ENCODE results near the gene BMPR1B.

The BMPR1B gene

GRCh38 chr4:94918543-94918942 is 160.8 kb downstream of the BMPR1B start:
- DNase-seq, result no peak

- no peak for DNase-seq
Observed at GRCh38 chr4:94920369-94920768, 162.6 kb downstream of the BMPR1B start.

- DNase-seq, result no peak
Observed at GRCh38 chr4:94924566-94924965, 166.8 kb downstream of the BMPR1B start.

- no peak for DNase-seq
Observed at GRCh38 chr4:94925764-94926347, 168.1 kb downstream of the BMPR1B start.

- no peak for DNase-seq
Observed at GRCh38 chr4:94926936-94927335, 169.2 kb downstream of the BMPR1B start.

- DNase-seq, result no peak
Observed at GRCh38 chr4:94927696-94928095, 169.9 kb downstream of the BMPR1B start.

- DNase-seq, result no peak
Observed at GRCh38 chr4:94929696-94930095, 171.9 kb downstream of the BMPR1B start.

- no peak for DNase-seq
Observed at GRCh38 chr4:94931626-94932025, 173.9 kb downstream of the BMPR1B start.

GRCh38 chr4:94932366-94932765 is 174.6 kb downstream of the BMPR1B start:
- DNase-seq, result no peak

GRCh38 chr4:94933799-94934198 is 176.0 kb downstream of the BMPR1B start:
- DNase-seq, result no peak

GRCh38 chr4:94934201-94934600 is 176.4 kb downstream of the BMPR1B start:
- DNase-seq, result no peak

GRCh38 chr4:94934864-94935263 is 177.1 kb downstream of the BMPR1B start:
- DNase-seq, result no peak

- DNase-seq, result no peak
Observed at GRCh38 chr4:94936854-94937253, 179.1 kb downstream of the BMPR1B start.

GRCh38 chr4:94939791-94940519 is 182.2 kb downstream of the BMPR1B start:
- no peak for DNase-seq

- no peak for DNase-seq
Observed at GRCh38 chr4:94940520-94940908, 182.8 kb downstream of the BMPR1B start.

GRCh38 chr4:94941706-94942105 is 184.0 kb downstream of the BMPR1B start:
- DNase-seq, result no peak

GRCh38 chr4:94944726-94945125 is 187.0 kb downstream of the BMPR1B start:
- DNase-seq, result no peak

GRCh38 chr4:94947681-94948108 is 189.9 kb downstream of the BMPR1B start:
- DNase-seq, result no peak

GRCh38 chr4:94954251-94954650 is 196.5 kb downstream of the BMPR1B start:
- DNase-seq, result no peak

GRCh38 chr4:94957030-94957429 is 199.3 kb downstream of the BMPR1B start:
- no peak for DNase-seq

- DNase-seq, result no peak
Observed at GRCh38 chr4:94959307-94959706, 201.6 kb downstream of the BMPR1B start.

GRCh38 chr4:94960708-94961107 is 203.0 kb downstream of the BMPR1B start:
- no peak for DNase-seq

- no peak for DNase-seq
Observed at GRCh38 chr4:94961420-94961819, 203.7 kb downstream of the BMPR1B start.

GRCh38 chr4:94962484-94962883 is 204.7 kb downstream of the BMPR1B start:
- no peak for DNase-seq

GRCh38 chr4:94965852-94966251 is 208.1 kb downstream of the BMPR1B start:
- DNase-seq, result no peak

All from GF-D8 (cell line).